ENCODE measurements around the gene NETO1. TPM values are rescaled to one million over a fixed set of nuclear protein-coding genes. Genes with fewer than 3 reads are reported as not detected.

The NETO1 gene
- 0.17 TPM in 1 of 2 replicates, not detected in the other for total RNA-seq

GRCh38 chr18:72867746-72868584 is at the start of gene NETO1:
NETO1 (minus strand) TSS chr18:72867987; CDS start chr18:72867291, 696 bp downstream.

